ENCODE results near the gene UPK1A. TPM values are rescaled to one million over a fixed set of nuclear protein-coding genes. Genes with fewer than 3 reads are reported as not detected.

Gene UPK1A
- total RNA-seq, 1 donor from 2014 or later = not detected

DNA sequence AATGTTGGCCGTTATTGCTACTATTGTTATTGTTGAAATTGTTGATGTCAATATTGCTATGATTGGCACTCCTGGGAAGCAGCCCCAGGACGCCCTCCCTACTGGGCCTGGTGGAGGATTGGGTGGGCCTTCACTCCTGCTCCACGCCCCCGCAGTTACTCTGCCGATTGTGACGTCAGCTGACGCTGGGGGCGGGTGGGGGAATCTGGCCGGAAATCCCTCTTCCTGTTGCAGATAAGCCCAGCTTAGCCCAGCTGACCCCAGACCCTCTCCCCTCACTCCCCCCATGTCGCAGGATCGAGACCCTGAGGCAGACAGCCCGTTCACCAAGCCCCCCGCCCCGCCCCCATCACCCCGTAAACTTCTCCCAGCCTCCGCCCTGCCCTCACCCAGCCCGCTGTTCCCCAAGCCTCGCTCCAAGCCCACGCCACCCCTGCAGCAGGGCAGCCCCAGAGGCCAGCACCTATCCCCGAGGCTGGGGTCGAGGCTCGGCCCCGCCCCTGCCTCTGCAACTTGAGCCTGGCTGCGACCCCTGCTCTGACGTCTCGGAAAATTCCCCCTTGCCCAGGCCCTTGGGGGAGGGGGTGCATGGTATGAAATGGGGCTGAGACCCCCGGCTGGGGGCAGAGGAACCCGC lies 24.7 kb upstream of the UPK1A start, which contains the start of gene ETV2:
Gene ETV2, plus strand, starts transcription at position 231 of the 637 bp plus-strand sequence. CDS start 716 bp downstream, outside the sequence.
- peak; percentile 68 for DNase-seq (ENCODE audit: low spot score)
- Mint-ChIP-seq H3K9me3 (ENCODE audit: unreplicated experiment) (no peaks in the 10 kb centered on the region), H3K4me3 (ENCODE audit: unreplicated experiment) (peak within 1 kb of the TSS; percentile 89), H3K27ac (ENCODE audit: unreplicated experiment) (peak within 1 kb of the TSS; percentile 52), H3K27me3 (ENCODE audit: unreplicated experiment) (peaks cover 26% of the 10 kb centered on the region), H3K4me1 (ENCODE audit: unreplicated experiment) (peaks cover 17% of the 10 kb centered on the region), H3K36me3 (ENCODE audit: low read depth, unreplicated experiment) (peaks cover 7% of the 10 kb centered on the region)
- no peak for TF ChIP-seq CTCF (IDR thresholded peaks at IDR 0.05; ENCODE audit: unreplicated experiment)

GRCh38 chr19:35642312-35642711 lies 24.0 kb upstream of the UPK1A start:
- H3K27me3 Mint-ChIP-seq (ENCODE audit: unreplicated experiment) = peaks cover 26% of the 10 kb centered on the region
- no peaks in the 10 kb centered on the region for H3K9me3 Mint-ChIP-seq (ENCODE audit: unreplicated experiment)
- peaks cover 7% of the 10 kb centered on the region for H3K36me3 Mint-ChIP-seq (ENCODE audit: low read depth, unreplicated experiment)
- peak overlapping the region; percentile 52 for H3K27ac Mint-ChIP-seq (ENCODE audit: unreplicated experiment)
- peak; percentile 48 for DNase-seq (ENCODE audit: low spot score)
- TF ChIP-seq CTCF (IDR thresholded peaks at IDR 0.05; ENCODE audit: unreplicated experiment) = no peak
- H3K4me1 Mint-ChIP-seq (ENCODE audit: unreplicated experiment) = peaks cover 17% of the 10 kb centered on the region
- H3K4me3 Mint-ChIP-seq (ENCODE audit: unreplicated experiment) = peak overlapping the region; percentile 89

DNA sequence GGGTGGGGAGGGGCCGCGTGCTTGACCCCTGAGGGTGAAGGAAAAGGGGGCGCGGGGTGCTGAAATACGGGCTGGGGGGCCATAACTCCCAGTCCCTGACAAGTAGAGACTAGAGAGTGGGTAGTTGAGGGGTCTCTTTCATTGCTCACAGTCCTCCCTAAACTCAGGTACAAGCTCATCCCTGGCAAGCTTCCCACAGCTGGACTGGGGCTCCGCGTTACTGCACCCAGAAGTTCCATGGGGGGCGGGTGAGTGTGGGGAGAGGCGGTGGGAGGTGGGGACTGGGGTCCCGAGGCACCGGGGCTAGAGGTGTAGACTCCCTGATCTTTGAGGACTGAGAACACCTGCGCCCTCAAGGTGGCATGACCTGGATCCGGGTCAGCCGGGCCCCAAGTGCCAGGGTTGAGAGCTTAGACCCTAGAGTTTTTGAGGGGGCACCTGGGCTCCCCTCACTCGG lies 23.5 kb upstream of the UPK1A start:
- Mint-ChIP-seq H3K9me3 (ENCODE audit: unreplicated experiment) (no peaks in the 10 kb centered on the region), H3K36me3 (ENCODE audit: low read depth, unreplicated experiment) (peaks cover 7% of the 10 kb centered on the region), H3K27me3 (ENCODE audit: unreplicated experiment) (peaks cover 26% of the 10 kb centered on the region), H3K27ac (ENCODE audit: unreplicated experiment) (peak overlapping the region; percentile 72), H3K4me1 (ENCODE audit: unreplicated experiment) (peaks cover 17% of the 10 kb centered on the region), H3K4me3 (ENCODE audit: unreplicated experiment) (peak overlapping the region; percentile 91)
- TF ChIP-seq CTCF (IDR thresholded peaks at IDR 0.05; ENCODE audit: unreplicated experiment) = no peak
- peak; percentile 55 for DNase-seq (ENCODE audit: low spot score)

DNA sequence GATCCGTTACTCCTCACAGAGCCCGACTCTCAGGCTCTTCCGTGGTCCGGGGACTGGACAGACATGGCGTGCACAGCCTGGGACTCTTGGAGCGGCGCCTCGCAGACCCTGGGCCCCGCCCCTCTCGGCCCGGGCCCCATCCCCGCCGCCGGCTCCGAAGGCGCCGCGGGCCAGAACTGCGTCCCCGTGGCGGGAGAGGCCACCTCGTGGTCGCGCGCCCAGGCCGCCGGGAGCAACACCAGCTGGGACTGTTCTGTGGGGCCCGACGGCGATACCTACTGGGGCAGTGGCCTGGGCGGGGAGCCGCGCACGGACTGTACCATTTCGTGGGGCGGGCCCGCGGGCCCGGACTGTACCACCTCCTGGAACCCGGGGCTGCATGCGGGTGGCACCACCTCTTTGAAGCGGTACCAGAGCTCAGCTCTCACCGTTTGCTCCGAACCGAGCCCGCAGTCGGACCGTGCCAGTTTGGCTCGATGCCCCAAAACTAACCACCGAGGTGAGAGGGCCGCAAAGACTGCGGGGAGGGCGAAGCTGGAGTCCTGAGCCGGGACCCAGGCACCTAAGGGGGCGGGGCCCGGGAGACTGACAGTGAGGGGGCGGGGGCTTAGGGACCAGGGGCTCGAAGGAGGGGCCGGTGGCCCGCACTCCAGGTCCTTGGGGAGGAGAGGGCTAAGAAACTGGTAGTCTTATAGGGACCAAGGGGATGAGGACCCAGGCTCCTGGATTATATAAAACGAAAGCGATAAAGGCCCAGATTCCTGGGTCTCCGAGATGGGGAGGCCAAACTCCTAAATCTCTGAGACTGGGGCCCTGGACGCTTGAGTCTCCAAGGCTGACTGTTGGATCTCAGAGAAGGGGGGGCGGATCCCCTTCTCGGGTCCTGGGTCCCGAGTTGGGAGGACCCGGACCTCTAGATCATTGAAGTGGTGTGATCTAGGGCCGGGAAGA lies 22.8 kb upstream of the UPK1A start:
- peak; percentile 53 for TF ChIP-seq CTCF (IDR thresholded peaks at IDR 0.05; ENCODE audit: unreplicated experiment)
- Mint-ChIP-seq H3K27me3 (ENCODE audit: unreplicated experiment) (peaks cover 26% of the 10 kb centered on the region), H3K4me3 (ENCODE audit: unreplicated experiment) (peak overlapping the region; percentile 91), H3K36me3 (ENCODE audit: low read depth, unreplicated experiment) (peaks cover 7% of the 10 kb centered on the region), H3K4me1 (ENCODE audit: unreplicated experiment) (peaks cover 18% of the 10 kb centered on the region), H3K27ac (ENCODE audit: unreplicated experiment) (peak overlapping the region; percentile 72), H3K9me3 (ENCODE audit: unreplicated experiment) (no peaks in the 10 kb centered on the region)
- DNase-seq (ENCODE audit: low spot score) = peak; percentile 98

All from endothelial cell (in vitro differentiated cells).